Stimulated activated CD4-positive, alpha-beta T cell treated with anti-CD3 and anti-CD28 coated beads, Interleukin-15, amount 100 ng/mL, for 1 hour (primary cell): ENCODE results near the gene NHLRC1.
"Not testable (repeated sequence)": the region's sequence is repeated elsewhere in the genome, so short reads cannot be mapped to it uniquely, and the experiment has no call there.

Experiments
- DNase-seq, 2 donors: peaks; one replicate each; pipeline ENCODE4 v3.0.0-alpha.2; 2020; ENCODE audit warnings: low read depth in 1 of 2, low spot score in 1 of 2

Gene NHLRC1

DNA sequence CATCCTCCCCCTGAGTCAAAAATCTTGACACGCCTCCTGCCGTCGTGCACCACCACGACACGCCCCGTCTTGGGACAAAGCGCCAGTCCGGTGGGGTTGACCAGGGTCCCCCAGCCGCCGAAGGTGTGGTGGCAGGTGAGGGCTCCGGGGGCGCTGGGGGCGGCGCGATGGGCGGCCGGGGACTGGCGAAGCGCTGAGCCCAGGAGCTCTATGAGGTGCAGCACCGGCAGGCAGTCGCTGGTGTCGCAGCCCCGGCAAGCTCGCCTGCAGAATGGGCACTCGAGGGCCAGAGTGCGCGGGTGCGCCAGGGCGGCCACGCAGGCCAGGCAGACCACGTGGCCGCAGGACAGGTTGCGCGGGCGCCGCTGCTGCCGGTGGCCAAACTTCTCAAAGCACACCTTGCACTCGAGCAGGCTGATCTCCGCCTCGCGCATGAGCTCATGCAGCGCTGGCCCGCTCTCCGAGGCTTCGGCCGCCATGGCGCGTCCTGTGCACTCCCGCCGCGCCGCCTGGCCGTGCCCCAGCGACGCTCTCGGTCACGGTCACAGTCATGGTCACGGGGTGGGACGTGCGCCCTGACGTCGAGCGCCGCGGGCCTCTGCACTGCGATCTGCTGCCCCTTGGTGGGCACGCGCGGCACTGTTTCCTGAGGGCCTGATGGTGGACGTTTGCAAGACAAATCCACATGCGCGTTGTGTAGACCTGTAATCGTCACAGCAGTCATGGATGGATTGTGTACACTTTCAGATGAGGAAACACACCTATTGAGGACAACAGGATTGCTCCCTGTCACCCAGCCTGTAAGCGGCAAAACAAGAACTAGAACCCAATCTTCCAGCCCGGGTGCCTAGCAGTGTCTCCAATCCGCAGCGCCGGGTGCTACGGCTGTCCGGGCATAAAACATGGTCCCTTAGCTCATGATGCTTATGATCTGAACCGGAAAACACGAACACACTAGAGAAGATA lies at the start of gene NHLRC1:
Gene NHLRC1 (minus strand): TSS at position 550 of the 966 bp plus-strand sequence. CDS start 71 bp downstream, at position 479.
- peak; percentile 34 to 64 for DNase-seq

DNA sequence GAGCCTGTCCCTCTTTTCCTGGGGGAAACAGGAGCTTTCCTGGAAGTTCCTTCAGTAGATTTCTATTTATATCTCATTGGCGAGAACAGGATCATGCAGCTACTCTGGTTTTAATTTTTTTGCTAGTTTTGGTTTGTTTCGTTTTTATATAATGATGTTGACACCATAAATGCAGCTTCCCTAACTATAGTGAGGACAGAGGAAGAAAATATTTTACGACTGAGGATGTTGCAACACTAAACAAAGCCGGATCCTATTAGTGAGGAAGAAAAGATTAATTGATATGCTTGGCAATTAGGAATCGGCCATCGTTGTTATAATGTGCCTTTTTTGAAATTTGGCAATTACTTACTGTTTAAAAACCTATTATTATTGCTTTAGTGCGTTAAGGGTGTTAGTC lies 49.4 kb upstream of the NHLRC1 start:
- no peak for DNase-seq

DNA sequence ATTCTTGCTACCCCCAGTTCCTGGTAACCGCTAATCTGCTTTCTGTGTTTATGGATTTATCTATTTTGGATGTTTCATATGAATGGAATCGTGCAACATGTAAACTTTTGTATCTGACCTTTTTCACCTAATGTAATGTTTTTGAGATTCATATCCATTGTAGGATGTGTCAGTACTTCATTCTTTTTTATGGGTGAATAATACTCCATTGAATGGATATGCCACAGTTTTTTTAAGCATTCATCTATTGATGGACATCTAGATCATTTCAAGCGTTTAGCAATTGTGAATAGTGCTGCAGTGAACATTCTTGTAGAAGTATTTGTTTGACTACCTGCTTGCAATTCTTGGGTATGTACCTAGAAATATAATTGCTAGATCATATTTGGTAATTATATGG lies 45.8 kb upstream of the NHLRC1 start:
- DNase-seq, result no peak

DNA sequence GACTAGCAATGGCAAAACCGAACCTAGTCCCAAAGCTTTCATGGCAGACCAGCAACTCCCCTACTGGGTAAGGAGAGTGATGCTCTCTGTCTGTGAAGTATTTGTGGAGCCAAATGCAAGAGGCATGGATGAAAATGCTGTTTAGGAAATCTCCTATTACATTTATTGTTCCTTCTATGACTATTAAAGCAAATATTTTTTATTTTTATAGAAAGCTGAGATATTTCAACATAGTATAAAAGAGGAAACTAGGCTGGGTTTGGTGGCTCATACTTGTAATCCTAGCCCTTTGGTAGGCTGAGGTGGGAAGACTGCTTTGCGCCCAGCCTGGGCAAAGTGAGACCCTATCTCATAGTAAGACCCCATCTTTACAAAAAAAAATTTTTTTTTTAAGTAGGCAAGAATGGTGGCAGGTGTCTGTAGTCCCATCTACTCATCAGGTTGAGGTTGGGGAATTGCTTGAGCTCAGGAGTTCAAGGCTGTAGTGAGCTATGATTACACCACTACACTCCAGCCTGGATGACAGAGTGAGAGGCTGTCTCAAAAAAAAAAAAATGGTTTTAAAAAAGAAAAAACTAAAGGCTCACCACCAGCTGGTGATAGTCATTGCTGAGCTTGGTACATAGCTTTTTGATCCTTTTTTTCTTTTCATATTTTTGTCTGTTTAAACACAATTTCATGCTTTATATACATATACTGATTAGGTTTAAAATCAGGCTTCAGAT lies 44.0 kb upstream of the NHLRC1 start:
- DNase-seq, result no peak

DNA sequence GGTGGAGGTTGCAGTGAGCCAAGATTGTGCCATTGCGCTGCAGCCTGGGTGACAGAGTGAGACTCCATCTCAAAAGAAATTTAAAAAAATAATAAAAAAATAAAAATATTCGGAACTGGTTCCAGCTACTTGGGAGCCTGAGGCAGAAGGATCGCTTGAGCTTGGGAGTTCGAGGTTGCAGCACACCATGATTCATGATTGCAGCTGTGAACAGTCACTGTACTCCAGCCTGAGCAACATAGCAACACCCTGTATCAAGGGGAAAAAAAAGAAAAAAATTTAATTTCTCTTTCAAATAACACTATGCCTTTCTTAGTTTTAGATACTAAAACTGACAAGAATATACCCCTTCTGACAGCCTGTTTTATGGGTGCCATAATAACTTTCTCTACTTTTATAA lies 43.3 kb upstream of the NHLRC1 start:
- DNase-seq, result no peak

DNA sequence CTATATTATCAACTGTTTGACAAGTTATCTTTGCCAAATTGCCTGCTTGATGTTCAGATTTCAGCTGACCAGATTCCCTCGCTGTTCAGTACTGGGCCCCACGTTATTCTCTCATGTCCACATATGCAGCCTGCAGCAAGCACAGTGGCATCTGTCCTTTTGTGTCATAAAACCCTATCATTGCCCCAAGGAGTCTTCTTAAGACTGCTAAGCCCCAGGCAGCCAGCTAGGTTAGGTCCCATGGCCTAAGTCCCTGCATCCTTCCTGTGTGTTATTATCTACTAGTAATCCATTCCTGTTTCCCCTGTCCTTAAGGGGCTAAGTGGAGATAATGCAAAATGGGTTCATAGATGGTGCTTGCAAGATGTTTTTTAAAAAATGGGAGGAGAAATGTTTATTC lies 39.9 kb upstream of the NHLRC1 start:
- DNase-seq, result no peak

DNA sequence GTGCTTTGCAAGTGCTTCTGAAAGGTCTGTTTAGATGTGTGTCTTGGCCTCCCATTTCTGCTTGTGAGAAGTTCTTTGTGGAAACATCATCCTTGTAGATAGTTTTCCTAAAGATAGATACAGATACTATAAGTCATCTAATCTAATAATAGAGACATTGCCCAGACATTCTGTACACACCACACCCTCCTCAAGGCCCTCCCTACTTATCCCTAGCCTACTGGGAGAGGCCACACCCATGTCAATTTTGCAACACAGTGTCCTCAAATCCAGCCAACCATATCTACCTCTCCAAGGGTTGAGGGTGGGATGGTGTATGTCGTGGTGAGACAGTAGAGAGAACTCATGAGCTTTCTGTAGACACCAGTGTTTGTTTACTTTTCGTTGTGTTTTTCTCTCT lies 39.0 kb upstream of the NHLRC1 start:
- DNase-seq, result no peak

DNA sequence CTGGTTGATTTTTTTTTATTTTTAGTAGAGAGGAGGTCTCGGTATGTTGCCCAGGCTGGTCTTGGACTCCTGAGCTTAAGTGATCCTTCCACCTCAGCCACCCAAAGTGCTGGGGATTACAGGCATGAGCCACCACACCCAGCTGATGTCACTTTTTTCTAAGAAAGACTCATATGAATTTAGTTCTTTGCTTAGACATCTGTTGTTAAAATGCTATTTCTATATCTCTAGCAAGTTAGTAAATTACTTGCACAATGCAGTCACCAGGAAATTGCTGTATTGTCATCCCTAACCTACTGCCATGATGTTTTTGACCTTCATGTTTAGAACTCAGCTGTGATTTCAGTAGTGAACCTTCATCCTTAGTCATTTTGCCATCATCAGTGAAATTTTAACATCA lies 38.4 kb upstream of the NHLRC1 start:
- no peak for DNase-seq

DNA sequence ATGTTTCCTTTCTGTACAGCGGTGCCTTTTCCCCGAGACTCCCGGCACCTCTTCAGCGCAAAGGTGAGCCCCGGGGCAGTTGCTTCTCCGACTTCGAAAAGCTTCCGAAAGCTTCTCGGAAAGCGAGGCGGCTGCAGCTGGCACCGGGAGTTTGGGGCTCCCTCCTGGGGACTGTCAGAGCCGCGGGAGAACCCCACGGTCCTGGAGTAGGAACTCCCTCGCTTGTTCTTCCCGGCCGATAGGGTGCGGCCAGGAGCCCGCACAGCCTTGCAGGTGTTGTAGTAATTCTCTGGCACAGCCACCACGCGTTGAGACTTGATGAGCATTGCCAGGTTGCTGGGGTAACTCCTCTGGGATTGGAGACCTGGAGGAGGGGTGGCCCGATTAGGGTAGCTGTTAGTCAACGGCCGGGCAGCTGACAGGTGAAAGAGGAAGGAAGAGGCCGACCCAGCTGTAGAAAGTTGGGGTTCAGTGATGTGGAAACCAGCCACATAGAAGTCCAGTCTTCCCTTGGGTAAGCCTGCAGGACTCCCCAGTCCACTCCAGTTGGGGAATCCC lies 33.5 kb upstream of the NHLRC1 start:
- DNase-seq, result peak in 1 of 2 donors; percentile 26

DNA sequence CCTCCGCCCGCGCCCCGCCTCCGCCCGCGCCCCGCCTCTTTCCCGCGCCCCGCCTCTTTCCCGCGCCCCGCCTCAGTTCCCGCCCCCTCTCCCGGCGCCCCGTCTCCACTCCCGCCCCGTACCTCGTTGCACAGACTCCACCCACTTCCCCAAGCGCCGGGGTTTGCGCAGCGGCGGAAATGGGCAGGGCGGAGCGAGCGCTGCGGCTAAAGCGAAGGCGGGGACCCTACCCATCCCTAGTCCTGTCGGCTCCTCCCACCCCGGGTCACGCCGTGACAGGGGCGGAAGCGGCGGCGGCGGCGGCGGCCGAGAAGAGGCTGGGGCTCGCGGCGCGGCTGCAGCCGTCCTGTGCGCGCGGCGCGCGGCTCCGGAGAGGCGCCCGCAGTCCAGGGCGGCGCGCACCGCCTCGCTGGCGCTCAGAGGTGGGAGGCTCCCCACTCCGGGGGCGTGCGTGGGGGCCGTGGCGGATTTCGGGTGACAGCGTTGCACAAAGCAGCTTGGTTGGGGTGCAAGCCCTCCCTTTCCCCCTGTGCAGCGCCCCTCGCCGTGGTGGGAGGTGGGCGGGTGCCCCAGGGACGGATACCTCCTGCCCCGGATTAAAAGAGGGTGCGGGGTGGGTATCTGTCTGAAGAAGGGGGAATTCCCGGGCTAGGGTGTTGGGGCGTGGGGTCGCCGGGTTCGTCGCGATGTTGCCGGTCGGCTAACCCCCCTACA lies 32.8 kb upstream of the NHLRC1 start, which contains the start of gene KDM1B:
Gene KDM1B (plus strand): TSS at position 273 of the 714 bp plus-strand sequence. CDS start 4,474 bp downstream, outside the sequence.
- peak; percentile 94 to 98 for DNase-seq

DNA sequence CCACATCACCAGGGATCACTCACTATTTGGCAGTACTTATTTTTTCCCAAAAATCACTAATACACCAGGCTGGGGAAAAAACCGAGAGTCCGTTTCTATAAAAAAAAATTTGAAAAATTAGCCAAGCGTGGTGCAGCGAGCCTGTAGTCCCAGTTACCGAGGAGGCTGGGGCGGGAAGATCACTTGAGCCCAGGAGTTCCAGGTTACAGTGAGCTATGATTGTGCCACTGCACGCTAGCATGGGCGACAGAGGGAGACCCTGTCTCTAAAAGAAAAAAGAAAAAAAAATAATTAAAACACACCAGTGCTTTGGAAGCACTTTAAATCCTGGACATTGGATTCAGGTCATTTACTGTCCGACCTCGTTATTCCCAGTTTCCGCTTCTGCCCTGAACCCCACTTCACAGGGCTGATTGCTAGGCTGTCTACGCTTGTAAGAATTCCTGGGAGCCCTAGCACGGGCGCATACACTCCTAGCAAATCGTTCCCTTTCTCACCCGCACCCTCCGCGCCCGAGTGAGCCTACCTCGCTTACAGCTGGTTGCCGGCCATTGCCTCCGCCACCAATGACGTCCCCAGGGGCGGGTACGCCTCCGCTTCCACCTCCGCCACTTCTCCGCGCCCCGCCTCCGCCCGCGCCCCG lies 32.2 kb upstream of the NHLRC1 start, which contains the start of gene TPMT:
Gene TPMT (minus strand): TSS at position 571 of the 643 bp plus-strand sequence. CDS start 5,950 bp downstream, outside the sequence.
- no peak for DNase-seq

DNA sequence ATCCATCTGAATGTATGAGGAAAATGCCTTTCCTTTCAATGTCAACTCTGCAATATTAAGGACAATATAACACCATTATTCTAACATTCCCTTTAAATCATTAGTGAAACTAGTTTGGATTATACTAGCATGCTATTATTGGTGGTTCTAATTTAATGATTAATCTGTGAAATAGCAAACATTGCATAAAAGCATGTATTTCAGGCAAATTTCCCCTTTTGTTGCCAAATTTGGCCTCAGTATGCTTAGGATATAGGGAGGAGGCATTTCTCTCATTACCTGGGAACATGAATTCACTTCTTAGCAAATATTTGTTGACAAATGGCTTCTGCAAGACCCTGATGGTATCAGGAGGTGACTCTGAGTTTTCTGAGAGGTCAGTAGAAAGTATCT lies 30.8 kb upstream of the NHLRC1 start:
- no peak for DNase-seq

DNA sequence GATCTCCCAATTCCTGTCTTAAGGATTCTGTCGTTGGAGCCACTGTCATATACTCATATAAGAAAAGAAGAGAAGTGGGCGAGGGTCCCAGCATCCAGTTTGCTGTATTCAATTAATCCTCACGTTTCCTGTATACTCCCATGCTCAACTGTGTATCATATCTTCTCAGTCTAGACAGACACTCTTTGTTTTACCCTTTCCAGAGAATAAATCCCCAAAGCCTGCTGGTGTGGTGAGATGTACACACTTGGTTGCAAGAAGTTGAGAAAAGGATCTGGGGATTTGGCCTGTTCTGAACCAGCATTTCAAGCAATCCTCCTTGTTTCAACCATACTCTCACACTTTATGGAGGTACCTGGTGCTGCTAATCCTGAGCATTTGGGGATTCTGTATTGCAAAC lies 29.3 kb upstream of the NHLRC1 start:
- DNase-seq, result no peak

DNA sequence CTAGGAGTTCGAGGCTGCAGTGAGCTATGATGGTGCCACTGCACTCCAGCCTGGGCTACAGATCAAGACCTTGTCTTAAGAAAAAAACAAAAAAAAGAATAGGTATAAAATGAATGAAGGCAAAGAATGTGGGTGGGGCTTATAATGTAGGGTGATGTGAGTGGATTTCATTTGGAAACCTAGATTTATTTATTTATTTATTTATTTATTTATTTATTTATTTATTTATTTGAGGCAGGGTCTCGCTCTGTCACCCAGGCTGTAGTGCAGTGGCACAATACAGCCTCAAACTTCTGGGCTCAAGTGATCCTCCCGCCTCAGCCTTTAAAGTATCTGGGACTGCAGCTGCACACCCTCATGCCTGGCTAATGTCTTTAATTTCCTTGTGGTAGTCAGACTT lies 28.9 kb upstream of the NHLRC1 start:
- DNase-seq, result not testable (repeated sequence)

DNA sequence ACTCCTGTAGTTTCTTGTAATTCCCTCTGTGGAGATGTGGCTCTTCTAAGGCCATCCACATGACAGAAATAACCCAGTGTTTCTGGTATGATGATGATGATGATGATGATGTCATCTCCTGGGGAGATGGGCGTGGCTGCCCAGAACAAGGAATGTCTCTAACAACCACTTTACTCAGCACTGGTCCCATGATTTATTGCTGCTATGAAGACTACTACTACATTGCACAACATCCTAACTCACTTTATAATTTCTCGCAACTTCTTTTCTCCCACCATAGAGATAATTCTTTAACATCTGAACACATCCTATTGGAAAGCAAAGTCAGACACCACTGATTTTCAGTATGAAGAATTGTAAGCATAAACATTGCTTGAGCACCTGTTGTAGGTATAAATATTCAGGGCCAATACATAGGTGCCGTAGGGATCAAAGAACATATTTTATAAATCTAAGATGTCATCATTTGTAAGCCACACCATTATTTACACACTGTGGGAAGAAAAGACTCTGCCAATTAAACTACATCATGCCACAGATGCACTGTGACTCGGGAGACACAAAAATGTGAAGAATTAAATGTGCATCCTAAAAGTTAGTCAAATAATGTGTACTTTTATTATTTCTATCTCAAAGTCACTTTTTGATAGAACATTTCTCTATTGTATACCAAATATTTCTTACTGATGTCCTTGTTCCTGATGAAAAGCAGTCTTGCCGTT lies 26.0 kb upstream of the NHLRC1 start:
- no peak for DNase-seq

DNA sequence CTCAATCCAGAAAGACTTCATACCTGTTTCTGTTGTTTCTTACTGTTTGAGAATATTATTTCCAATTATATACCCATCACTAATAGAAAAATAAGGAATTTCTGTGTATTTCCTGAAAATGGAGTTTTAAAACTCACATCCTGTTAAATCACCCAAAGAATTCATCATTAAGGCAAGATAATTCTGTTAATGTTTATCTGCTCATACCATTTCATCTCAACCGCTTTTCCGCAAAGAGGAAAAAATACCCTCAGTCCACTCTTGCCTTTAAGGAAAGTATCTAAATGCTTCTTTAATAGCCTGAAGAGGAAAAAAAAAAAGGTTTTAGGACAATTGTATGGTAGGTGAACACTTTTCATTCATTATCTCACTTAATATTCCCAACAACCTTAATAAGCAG lies 25.1 kb upstream of the NHLRC1 start:
- no peak for DNase-seq

DNA sequence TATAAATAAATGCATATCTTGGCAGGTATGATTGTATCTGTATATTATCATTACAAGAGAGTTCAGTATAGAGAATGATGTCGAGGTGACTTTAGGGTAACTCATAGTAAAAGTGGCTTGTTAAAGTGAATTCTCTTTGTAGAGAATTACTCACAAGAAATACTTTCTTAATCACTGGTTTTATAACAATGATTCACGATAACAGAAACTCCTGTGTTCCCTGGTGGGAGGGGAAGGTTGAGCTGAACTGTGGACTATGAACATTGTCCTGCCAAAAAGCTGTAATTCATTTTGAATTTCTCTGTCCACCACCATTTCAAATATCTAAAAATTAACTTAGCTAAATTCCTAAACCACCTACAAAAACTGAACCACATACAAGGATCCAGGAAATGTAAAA lies 24.7 kb upstream of the NHLRC1 start:
- no peak for DNase-seq

DNA sequence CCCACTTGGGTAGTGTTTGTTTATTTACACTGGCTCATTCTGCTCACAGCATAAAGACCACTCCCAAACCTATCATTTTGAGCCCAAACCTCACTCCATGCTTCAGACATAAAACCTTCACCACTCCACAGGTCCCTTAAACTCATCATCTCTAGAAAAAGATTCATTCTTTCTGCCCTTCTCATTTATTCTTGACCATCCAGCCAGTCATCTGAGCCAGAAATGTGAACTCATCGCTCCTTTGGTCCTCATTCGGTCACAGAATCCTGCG lies 20.0 kb upstream of the NHLRC1 start:
- DNase-seq, result no peak

DNA sequence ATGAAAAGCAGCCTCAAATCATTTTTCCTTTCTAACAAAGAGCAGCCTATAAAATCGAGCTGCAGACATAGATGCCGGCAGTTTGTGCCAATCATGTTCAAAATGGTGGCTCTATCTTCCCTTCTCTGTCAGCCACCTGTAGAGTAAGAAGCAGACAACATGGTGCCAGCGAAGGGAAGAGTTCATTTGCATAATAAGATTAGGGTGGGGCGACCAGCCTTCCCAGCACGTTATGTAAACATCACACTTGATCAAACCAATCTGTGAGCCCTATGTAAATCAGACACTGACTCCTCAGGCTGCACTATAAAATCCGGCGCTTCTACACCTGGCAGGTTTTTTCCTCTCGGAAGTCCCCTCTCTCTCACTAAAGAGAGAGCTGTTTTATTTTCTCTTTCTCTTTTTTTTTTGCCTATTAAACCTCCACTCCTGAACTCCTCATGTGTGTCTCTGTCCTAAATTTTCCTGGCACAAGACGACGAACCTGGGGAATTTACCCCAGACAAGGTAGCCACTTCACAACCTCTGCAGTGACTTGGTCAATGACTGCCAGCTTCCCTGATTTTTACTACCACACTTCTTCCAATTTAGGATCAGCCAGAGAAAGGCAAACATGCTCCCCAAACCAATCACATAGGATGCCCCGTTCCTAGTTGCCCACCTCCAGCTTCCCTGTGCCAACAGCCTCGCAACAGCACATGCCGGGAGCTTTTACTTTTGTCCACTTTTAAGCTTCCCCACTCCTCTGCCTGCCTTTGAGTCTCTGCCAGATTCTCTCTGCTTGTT lies 19.5 kb upstream of the NHLRC1 start:
- no peak for DNase-seq
